ENCODE data around the gene CPLX1.

CPLX1 gene

DNA sequence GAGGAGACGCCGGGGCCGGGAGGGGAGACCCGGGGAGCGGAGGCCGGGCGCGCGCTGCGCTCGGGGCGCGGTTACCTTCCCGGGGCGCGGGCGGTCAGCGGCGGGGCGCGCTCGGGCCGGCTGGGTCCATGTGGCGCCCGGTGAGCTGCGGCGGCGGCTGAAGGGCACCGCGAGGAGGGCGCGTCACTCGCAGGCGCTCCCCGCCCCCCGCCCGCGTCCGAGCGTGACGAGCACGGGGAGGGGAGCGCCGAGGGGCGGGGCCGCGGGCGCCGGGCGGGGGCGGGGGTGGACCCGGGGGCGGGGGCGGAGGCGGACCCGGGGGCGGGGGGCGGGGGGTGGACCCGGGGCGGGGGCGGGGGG, at the start of gene CPLX1:
Gene CPLX1 (minus strand): TSS at position 159 of the 360 bp plus-strand sequence. CDS start 1,607 bp downstream, outside the sequence.
- peak; percentile 95 for DNase-seq

GRCh38 chr4:874971-875817, 49.3 kb upstream of the CPLX1 start:
- no peak for DNase-seq

GRCh38 chr4:874056-874455, 48.1 kb upstream of the CPLX1 start:
- DNase-seq, result no peak

- no peak for DNase-seq
Measured at GRCh38 chr4:872241-872981, 46.5 kb upstream of the CPLX1 start.

- no peak for DNase-seq
Measured at GRCh38 chr4:871484-871883, 45.6 kb upstream of the CPLX1 start.

GRCh38 chr4:870951-871350, 45.0 kb upstream of the CPLX1 start:
- no peak for DNase-seq

DNA sequence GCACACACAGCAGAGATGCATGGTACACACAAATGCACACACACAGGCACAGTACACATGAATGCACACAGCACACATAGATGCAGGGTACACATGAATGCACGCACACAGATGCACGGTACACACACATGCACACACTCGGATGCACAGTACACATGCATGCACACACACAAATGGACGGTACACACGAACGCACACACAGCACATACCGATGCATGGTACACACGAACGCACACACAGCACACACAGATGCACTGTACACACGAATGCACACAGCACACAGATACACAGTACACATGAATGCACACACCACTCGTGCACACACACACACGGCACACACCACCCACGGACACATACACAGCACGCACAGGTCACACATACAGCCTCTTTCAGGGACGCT, 43.8 kb upstream of the CPLX1 start:
- DNase-seq, result no peak

DNA sequence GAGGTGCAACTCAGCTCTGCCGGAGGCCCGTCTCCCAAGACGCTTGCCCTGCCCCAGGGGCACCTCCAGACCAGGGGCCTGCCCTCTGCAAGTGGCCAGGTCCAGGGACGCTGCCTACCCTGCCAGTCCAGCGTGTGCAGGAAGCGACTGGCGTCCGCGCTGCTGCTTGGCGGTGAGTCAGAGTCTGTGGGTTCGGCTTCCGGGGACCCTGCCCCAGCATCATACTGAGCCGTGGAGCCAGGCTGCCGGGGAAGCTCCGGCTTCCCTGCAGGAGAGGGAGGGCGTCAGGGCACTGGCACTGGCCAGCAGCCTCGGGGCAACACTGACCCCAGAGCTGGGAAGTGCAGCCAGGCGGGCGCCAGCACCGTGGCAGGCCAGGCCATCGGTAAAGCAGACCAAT, 42.5 kb upstream of the CPLX1 start:
- DNase-seq, result no peak

DNA sequence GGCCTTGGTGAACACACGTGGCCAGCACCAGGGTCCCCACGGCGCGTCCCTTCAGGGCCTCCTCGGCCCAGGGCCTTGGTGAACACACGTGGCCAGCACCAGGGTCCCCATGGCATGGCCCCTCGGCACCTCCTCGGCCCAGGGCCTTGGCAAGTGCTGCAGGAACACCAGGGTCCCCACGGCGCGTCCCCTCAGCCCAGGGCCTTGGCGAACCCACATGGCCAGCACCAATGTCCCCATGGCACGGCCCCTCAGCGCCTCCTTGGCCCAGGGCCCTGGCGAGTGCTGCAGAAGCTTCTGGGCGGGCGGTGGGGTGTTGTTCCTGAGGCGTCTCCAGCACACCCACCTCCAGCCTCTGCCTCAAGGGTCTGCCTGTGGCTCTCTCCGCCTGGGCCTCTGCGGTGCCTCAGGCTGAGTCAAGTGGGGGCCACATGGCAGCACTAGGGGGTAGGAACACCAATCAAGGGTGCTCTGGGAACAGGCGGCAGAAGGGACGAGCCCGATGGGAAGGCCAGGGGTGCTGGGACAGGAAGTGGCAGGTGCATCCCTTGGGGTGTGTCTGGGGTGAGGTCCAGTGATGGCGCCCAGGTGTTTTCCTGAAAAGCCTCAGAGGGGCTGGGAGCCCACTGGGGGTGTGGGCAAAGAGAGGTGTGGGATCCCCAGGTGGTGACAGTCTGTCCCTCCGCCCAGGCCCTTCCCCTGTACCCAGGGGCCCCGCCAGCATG, 41.8 kb upstream of the CPLX1 start:
- DNase-seq, result no peak

GRCh38 chr4:866761-867390, 40.9 kb upstream of the CPLX1 start:
- no peak for DNase-seq

DNA sequence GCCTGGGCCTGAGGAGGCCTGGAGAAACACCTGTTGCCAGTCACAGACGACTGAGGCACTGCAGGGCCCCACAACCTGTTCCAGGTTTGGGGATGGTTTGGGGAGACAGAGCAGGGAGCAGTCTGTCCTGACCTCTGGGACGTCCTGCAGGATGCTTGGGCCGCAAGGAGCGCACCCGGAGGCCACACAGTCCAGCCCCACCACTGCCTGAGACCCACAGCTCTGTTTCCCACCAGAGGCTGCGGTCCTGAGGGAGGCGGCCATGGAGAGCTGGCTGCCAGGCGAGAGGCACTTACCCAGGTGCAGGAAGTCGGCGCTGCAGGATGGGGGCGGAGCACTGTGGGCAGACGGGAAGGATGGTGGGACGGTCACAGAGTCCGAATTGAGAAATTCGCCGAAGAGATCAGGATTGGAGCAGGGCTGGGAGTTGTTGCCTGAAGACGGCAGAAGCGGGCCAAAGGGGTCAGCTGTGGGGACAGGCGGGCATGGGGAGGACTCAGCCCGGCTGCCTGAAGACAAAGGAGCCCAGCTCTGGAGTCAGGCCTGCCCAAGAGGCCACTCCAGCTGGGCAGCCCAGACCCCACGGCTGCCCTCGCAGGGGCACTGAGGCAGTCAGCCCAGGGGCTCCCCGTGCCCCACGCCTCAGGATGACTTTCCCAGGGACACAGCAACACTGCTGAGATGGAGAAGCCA, 40.3 kb upstream of the CPLX1 start:
- no peak for DNase-seq

GRCh38 chr4:865572-865971, 39.6 kb upstream of the CPLX1 start:
- DNase-seq, result no peak

GRCh38 chr4:865121-865465, 39.2 kb upstream of the CPLX1 start:
- no peak for DNase-seq

GRCh38 chr4:864456-865120, 38.7 kb upstream of the CPLX1 start:
- no peak for DNase-seq

GRCh38 chr4:860561-860960, 34.6 kb upstream of the CPLX1 start:
- no peak for DNase-seq

- DNase-seq, result no peak
Measured at GRCh38 chr4:859496-859895, 33.6 kb upstream of the CPLX1 start.

DNA sequence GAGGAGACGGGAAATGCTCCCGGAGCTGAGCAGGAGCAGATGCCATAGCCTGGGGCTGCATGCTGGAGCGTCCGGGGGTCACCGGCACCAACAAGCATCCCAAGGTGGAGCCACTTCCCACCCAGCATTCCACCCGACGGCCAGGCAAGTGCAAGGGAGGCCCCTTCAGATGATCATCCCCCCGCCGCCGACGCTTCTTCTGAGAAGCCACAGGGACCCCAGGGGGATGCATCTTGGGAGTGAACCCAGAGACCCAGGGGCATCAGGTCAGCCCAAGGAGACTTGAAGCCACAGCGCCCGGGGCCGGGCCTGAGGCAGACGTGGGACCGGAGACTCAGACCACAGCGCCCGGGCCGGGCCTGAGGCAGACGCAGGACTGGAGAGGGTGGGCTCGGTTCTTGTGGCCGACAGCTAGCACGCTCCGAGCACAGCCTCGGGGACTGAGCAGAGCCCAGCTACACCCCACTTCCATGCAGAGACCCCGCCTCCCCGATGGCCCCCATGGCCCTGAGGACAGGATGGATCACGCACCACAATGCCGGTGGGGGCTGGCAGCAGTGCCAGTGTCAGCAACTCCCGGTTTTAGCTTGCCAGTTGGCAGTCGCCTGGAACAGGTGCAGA, 33.0 kb upstream of the CPLX1 start:
- DNase-seq, result no peak

GRCh38 chr4:858041-858481, 32.1 kb upstream of the CPLX1 start:
- DNase-seq, result no peak

DNA sequence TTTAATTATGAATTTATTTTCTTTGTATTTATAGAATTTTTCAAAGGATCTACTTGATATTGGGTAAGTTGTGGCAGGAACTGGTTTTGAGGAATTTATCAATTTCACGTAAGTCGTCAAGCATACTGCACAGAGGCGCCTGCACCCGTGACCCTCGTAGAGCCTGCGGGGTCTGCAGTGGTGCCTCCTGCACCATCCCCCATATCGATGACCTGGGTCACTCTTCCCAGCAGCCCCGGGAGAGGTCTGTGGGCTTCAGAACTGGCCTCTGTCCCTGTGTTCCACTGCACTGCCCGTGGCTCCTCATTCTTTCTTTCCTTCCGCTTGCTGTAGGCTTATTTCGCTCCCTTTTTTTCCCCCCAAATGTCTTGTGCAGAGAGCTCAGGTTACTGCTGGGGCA, 31.5 kb upstream of the CPLX1 start:
- DNase-seq, result no peak

DNA sequence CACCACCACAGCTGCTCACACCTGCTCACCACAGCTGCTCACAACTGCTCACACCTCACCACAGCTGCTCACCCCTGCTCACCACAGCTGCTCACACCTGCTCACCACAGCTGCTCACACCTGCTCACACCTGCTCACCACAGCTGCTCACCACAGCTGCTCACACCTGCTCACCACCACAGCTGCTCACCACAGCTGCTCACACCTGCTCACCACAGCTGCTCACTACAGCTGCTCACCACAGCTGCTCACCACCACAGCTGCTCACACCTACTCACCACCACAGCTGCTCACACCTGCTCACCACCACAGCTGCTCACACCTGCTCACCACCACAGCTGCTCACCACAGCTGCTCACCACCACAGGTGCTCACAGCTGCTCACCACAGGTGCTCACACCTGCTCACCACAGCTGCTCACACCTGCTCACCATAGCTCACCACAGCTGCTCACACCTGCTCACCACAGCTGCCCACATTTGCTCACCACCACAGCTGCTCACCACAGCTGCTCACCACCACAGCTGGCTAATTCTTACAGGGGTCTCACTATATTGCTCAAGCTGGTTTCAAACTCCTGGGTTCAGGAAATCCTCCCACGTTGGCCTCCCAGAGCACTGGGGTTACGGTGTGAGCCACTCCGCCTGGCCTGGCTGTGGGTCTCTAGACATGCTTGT, 30.4 kb upstream of the CPLX1 start:
- peak; percentile 68 for DNase-seq

DNA sequence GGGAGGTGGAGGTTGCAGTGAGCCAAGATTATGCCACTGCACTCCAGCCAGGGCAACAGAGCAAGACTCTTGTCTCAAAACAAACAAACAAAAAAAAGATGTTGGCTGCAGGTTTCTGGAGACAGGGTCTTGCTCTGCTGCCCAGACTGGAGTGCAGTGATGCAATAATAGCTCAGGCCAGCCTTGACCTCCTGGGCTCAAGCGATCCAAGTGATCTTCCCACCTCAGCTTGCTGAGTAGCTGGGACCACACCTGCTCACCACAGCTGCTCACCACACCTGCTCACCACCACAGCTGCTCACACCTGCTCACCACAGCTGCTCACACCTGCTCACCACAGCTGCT, 29.9 kb upstream of the CPLX1 start:
- DNase-seq, result peak; percentile 68

All from DMS53 (cell line).